NCI-H510A (cell line): Measurements from ENCODE around the gene GRIN3B.
"Not testable (repeated sequence)": the region's sequence is repeated elsewhere in the genome, so short reads cannot be mapped to it uniquely, and the experiment has no call there.

Experiments used
- DNase-seq: peaks from one replicate; lab custom pipeline; 2025; lab: John Stamatoyannopoulos, UW

Gene GRIN3B

GRCh38 chr19:1000095-1000494 is at the start of gene GRIN3B:
Gene GRIN3B (plus strand): TSS chr19:1000419. CDS start chr19:1000438, 19 bp downstream.
- DNase-seq, result no peak

- no peak for DNase-seq
Observed at GRCh38 chr19:952049-952679, 48.1 kb upstream of the GRIN3B start.

- DNase-seq, result no peak
Observed at GRCh38 chr19:952680-953444, 47.4 kb upstream of the GRIN3B start.

- DNase-seq, result no peak
Observed at GRCh38 chr19:953445-954271, 46.6 kb upstream of the GRIN3B start.

GRCh38 chr19:954272-954671 is 45.9 kb upstream of the GRIN3B start:
- no peak for DNase-seq

- DNase-seq, result no peak
Observed at GRCh38 chr19:954672-955494, 45.3 kb upstream of the GRIN3B start.

GRCh38 chr19:955803-956765 is 44.1 kb upstream of the GRIN3B start:
- DNase-seq, result no peak

GRCh38 chr19:956766-957440 is 43.3 kb upstream of the GRIN3B start:
- DNase-seq, result no peak

GRCh38 chr19:957578-957977 is 42.6 kb upstream of the GRIN3B start:
- not testable (repeated sequence) for DNase-seq

GRCh38 chr19:958967-959855 is 41.0 kb upstream of the GRIN3B start:
- no peak for DNase-seq

GRCh38 chr19:960020-960419 is 40.2 kb upstream of the GRIN3B start:
- no peak for DNase-seq

- no peak for DNase-seq
Observed at GRCh38 chr19:960601-960938, 39.6 kb upstream of the GRIN3B start.

- no peak for DNase-seq
Observed at GRCh38 chr19:961866-962620, 38.2 kb upstream of the GRIN3B start.

- DNase-seq, result no peak
Observed at GRCh38 chr19:962683-963400, 37.4 kb upstream of the GRIN3B start.

GRCh38 chr19:963486-963951 is 36.7 kb upstream of the GRIN3B start:
- no peak for DNase-seq

GRCh38 chr19:964116-964520 is 36.1 kb upstream of the GRIN3B start:
- no peak for DNase-seq
